ENCODE results near the gene GOLGA2. TPM values are rescaled to one million over a fixed set of nuclear protein-coding genes. Genes with fewer than 3 reads are reported as not detected.

The GOLGA2 gene
- total RNA-seq, 1 donor from 2014 or later: 105 TPM

- H3K79me2 ChIP-seq (ENCODE audit: insufficient read depth, low read length): peaks cover 4% of the 10 kb centered on the region
- H4K20me1 ChIP-seq (ENCODE audit: insufficient read depth, low read length): peaks cover 12% of the 10 kb centered on the region
- Mint-ChIP-seq H3K27ac (ENCODE audit: unreplicated experiment) (no peak overlapping the region), H3K36me3 (ENCODE audit: low read depth, unreplicated experiment) (no peaks in the 10 kb centered on the region), H3K9me3 (ENCODE audit: unreplicated experiment) (no peaks in the 10 kb centered on the region), H3K27me3 (ENCODE audit: low read depth, unreplicated experiment) (peaks cover 3% of the 10 kb centered on the region), H3K4me3 (ENCODE audit: unreplicated experiment) (peak overlapping the region; percentile 45), H3K4me1 (ENCODE audit: low read depth, unreplicated experiment) (peaks cover 17% of the 10 kb centered on the region)
- H3K9me3 ChIP-seq (ENCODE audit: insufficient read depth, low read depth, low read length): no peaks in the 10 kb centered on the region
- no peaks in the 10 kb centered on the region for H3K27me3 ChIP-seq (ENCODE audit: insufficient read depth, low read length)
- no peak for DNase-seq (ENCODE audit: low read depth)
- no peak overlapping the region for H3K4me2 ChIP-seq (ENCODE audit: low read length)
- FAIRE-seq: no peak
- no peak overlapping the region for H3K4me3 ChIP-seq (ENCODE audit: insufficient read depth, low read depth, low read length)
- H3K27ac ChIP-seq (ENCODE audit: low read depth, low read length): no peak overlapping the region
- H2AFZ ChIP-seq (ENCODE audit: low read depth, low read length): no peak overlapping the region
- TF ChIP-seq CTCF (IDR thresholded peaks at IDR 0.05; ENCODE audit: insufficient read depth, low read depth, low read length): no peak
- TF ChIP-seq EZH2 (IDR thresholded peaks at IDR 0.05; ENCODE audit: insufficient read depth, low read length): no peak
- H3K9ac ChIP-seq (ENCODE audit: low read length): no peak overlapping the region
- H3K36me3 ChIP-seq (ENCODE audit: insufficient read depth, low read length): no peaks in the 10 kb centered on the region
- H3K4me1 ChIP-seq (ENCODE audit: insufficient read depth, low read length): peaks cover 20% of the 10 kb centered on the region
These were observed 64.4 kb downstream of the GOLGA2 start for GRCh38 chr9:128211186-128211980.

- peaks cover 12% of the 10 kb centered on the region for H4K20me1 ChIP-seq (ENCODE audit: insufficient read depth, low read length)
- peaks cover 14% of the 10 kb centered on the region for H3K4me1 Mint-ChIP-seq (ENCODE audit: low read depth, unreplicated experiment)
- FAIRE-seq (no peak), DNase-seq (ENCODE audit: low read depth) (no peak)
- no peak overlapping the region for H3K27ac Mint-ChIP-seq (ENCODE audit: unreplicated experiment)
- H3K36me3 Mint-ChIP-seq (ENCODE audit: low read depth, unreplicated experiment): no peaks in the 10 kb centered on the region
- H2AFZ ChIP-seq (ENCODE audit: low read depth, low read length): no peak overlapping the region
- H3K27me3 Mint-ChIP-seq (ENCODE audit: low read depth, unreplicated experiment): peaks cover 3% of the 10 kb centered on the region
- H3K79me2 ChIP-seq (ENCODE audit: insufficient read depth, low read length): peaks cover 8% of the 10 kb centered on the region
- H3K4me2 ChIP-seq (ENCODE audit: low read length): no peak overlapping the region
- no peaks in the 10 kb centered on the region for H3K36me3 ChIP-seq (ENCODE audit: insufficient read depth, low read length)
- H3K4me1 ChIP-seq (ENCODE audit: insufficient read depth, low read length): peaks cover 9% of the 10 kb centered on the region
- no peak overlapping the region for H3K4me3 Mint-ChIP-seq (ENCODE audit: unreplicated experiment)
- no peak overlapping the region for H3K4me3 ChIP-seq (ENCODE audit: insufficient read depth, low read depth, low read length)
- TF ChIP-seq EZH2 (IDR thresholded peaks at IDR 0.05; ENCODE audit: insufficient read depth, low read length): no peak
- TF ChIP-seq CTCF (IDR thresholded peaks at IDR 0.05; ENCODE audit: insufficient read depth, low read depth, low read length): no peak
- no peak overlapping the region for H3K9ac ChIP-seq (ENCODE audit: low read length)
- H3K9me3 ChIP-seq (ENCODE audit: insufficient read depth, low read depth, low read length): no peaks in the 10 kb centered on the region
- no peak overlapping the region for H3K27ac ChIP-seq (ENCODE audit: low read depth, low read length)
- no peaks in the 10 kb centered on the region for H3K27me3 ChIP-seq (ENCODE audit: insufficient read depth, low read length)
- no peaks in the 10 kb centered on the region for H3K9me3 Mint-ChIP-seq (ENCODE audit: unreplicated experiment)
These were observed 66.7 kb downstream of the GOLGA2 start for GRCh38 chr9:128208946-128209669.
